Measurements from ENCODE around the gene INAVA. TPM values are rescaled to one million over a fixed set of nuclear protein-coding genes. Genes with fewer than 3 reads are reported as not detected.
"Not testable (repeated sequence)": the region's sequence is repeated elsewhere in the genome, so short reads cannot be mapped to it uniquely, and the experiment has no call there.

INAVA gene
- total RNA-seq, 5 donors from 2014 or later (not counting 1 experiment from before 2014, with no cell fraction given), result 0.09 to 0.62 (median 0.25) TPM; not detected in 1

DNA sequence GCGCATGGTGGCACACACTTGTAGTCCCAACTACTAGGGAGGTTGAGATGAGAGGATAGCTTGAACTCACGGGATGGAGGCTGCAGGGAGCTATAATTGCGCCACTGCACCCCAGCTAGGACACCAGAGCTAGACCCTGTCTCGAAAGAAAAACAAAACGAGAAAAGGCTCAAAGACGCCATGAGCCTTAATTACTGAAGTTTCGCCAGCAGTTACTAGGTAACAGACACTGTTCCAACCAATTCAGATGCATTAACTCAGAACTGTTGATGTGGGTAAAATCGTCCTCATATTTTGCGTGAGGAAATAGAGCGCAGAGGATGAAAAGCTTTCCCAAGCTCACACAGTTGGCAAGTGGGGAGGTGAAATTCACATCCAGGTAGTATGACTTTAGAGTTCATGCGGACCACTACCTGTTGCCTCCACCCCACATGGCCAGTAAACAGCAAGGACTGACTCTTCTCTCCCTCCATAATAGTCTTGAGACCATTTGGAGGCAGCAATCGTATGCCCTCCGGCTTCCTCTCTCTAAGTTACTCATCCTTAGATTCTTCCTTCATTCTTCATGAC lies 40.1 kb downstream of the INAVA start:
- H3K4me3 ChIP-seq (ENCODE audit: control insufficient read depth in 1 of 2, extremely low read depth in 1 of 2, low read length in 1 of 2), result no peak overlapping the region
- H3K36me3 Mint-ChIP-seq, result no peaks in the 10 kb centered on the region
- no peaks in the 10 kb centered on the region for H3K36me3 ChIP-seq (ENCODE audit: control insufficient read depth in 2 of 2, extremely low read depth in 1 of 2, insufficient read depth in 1 of 2, low read length in 1 of 2)
- peaks cover 0 to 4% of the 10 kb centered on the region in 2 donors for H3K27me3 Mint-ChIP-seq
- no peak overlapping the region for H3K4me3 Mint-ChIP-seq
- peaks cover 0 to 6% (median 6%) of the 10 kb centered on the region in 3 donors for H3K4me1 Mint-ChIP-seq
- WGBS (ENCODE audit: insufficient coverage), result 94% methylated on average over 5 of the region's 13 CpGs
- H3K27ac ChIP-seq (ENCODE audit: low read length), result no peak overlapping the region
- peaks cover under 1 to 4% of the 10 kb centered on the region in 2 experiments for H3K4me1 ChIP-seq (ENCODE audit: control insufficient read depth in 1 of 2, extremely low read depth in 1 of 2, insufficient read depth in 2 of 2, low read length in 2 of 2)
- H3K9me3 Mint-ChIP-seq, result no peaks in the 10 kb centered on the region
- no peaks in the 10 kb centered on the region for H3K9me3 ChIP-seq
- no peaks in the 10 kb centered on the region for H3K27me3 ChIP-seq (replicated peaks in 1 of 2; ENCODE audit: control insufficient read depth in 2 of 2, extremely low read depth in 1 of 2, insufficient read depth in 2 of 2, low read length in 1 of 2)
- CTCF ChIA-PET, result no interaction called here
- no peak overlapping the region for H3K27ac Mint-ChIP-seq
- DNase-seq (no peak), ATAC-seq (replicated peaks in 1 of 4) (no peak)
- POLR2A ChIA-PET, result no interaction called here

DNA sequence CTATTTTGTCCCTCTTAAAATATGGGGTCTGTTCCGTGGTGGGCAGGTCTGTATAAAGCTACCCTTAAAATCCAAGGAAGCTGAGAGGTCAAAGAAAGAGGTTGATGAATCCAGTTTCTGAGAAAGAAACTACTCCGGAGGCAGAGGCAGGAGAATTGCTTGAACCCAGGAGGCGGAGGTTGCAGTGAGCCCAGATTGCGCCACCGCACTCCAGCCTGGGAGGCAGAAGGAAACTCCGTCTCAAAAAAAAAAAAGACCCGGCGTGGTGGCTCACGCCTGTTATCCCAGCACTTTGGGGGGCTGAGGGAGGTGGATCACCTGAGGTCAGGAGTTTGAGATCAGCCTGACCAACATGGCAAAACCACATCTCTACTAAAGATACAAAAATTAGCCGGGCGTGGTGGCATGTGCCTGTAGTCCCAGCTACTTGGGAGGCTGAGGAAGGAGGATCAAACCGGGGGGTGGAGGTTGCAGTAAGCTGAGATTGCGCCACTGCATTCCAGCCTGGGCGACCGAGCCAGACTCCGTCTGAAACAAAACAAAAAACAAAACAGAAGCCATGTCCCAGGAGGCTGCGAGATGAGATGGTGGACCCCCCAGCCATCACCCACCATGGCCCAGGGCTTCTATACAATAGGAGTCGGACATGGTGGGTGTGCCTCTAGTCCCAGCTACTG lies 40.7 kb downstream of the INAVA start:
- H3K9me3 ChIP-seq; H3K4me3 ChIP-seq (ENCODE audit: control insufficient read depth in 1 of 2, extremely low read depth in 1 of 2, low read length in 1 of 2); H3K27ac Mint-ChIP-seq; H3K4me1 ChIP-seq (ENCODE audit: control insufficient read depth in 1 of 2, extremely low read depth in 1 of 2, insufficient read depth in 2 of 2, low read length in 2 of 2); CTCF ChIA-PET; H3K36me3 Mint-ChIP-seq; H3K27me3 Mint-ChIP-seq; ATAC-seq (replicated peaks in 1 of 4); DNase-seq; H3K9me3 Mint-ChIP-seq; H3K4me3 Mint-ChIP-seq; H3K4me1 Mint-ChIP-seq; POLR2A ChIA-PET; H3K27me3 ChIP-seq (replicated peaks in 1 of 2; ENCODE audit: control insufficient read depth in 2 of 2, extremely low read depth in 1 of 2, insufficient read depth in 2 of 2, low read length in 1 of 2); H3K27ac ChIP-seq (ENCODE audit: low read length); H3K36me3 ChIP-seq (ENCODE audit: control insufficient read depth in 2 of 2, extremely low read depth in 1 of 2, insufficient read depth in 1 of 2, low read length in 1 of 2): not testable (repeated sequence)
- 97% methylated on average over 4 of the region's 18 CpGs for WGBS (ENCODE audit: insufficient coverage)

DNA sequence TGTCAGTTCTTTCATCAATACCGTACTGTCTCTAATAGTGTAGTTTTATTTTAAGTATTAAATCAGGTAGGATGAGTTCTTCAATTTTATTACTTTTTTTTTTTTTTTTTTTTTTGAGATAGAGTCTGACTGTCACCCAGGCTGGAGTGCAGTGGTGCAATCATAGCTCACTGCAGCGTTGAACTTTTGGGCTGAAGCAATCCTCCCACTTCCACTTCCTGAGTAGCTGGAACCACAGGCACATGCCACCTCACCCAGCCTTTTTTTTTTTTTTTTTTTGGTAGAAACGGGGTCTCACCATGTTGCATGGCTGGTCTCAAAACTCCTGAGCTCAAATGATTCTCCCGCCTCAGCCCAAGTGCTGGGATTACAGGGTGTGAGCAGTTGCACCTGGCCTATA lies 44.3 kb downstream of the INAVA start:
- DNase-seq, result peak in 12 of 35 experiments; percentile 2 to 19 (median 11)
- Histone ChIP-seq H3K36me3 (ENCODE audit: control insufficient read depth in 2 of 2, extremely low read depth in 1 of 2, insufficient read depth in 1 of 2, low read length in 1 of 2) (no peaks in the 10 kb centered on the region), H3K4me1 (ENCODE audit: control insufficient read depth in 1 of 2, extremely low read depth in 1 of 2, insufficient read depth in 2 of 2, low read length in 2 of 2) (peaks cover 0 to 4% of the 10 kb centered on the region in 2 experiments), H3K4me3 (ENCODE audit: control insufficient read depth in 1 of 2, extremely low read depth in 1 of 2, low read length in 1 of 2) (no peak overlapping the region), H3K27ac (ENCODE audit: low read length) (no peak overlapping the region), H3K27me3 (replicated peaks in 1 of 2; ENCODE audit: control insufficient read depth in 2 of 2, extremely low read depth in 1 of 2, insufficient read depth in 2 of 2, low read length in 1 of 2) (no peaks in the 10 kb centered on the region), H3K9me3 (no peaks in the 10 kb centered on the region)
- peaks cover 0 to 7% (median 6%) of the 10 kb centered on the region in 3 donors for H3K4me1 Mint-ChIP-seq
- H3K27me3 Mint-ChIP-seq, result no peaks in the 10 kb centered on the region
- ATAC-seq (replicated peaks in 1 of 4), result peak; percentile 36 to 77 (median 60)
- peaks cover 5 to 15% (median 5%) of the 10 kb centered on the region in 3 donors for H3K9me3 Mint-ChIP-seq
- ChIA-PET POLR2A (interaction anchor here (0.5 to 0.6 kb wide), 5 partner anchors 32 to 325 kb away, joined by 4 to 7 read pairs (median 4); partner anchors contain the start of gene DDX59 (in 1 of the 2)), CTCF (interaction anchor here (0.5 to 0.7 kb wide), 6 partner anchors 18 to 1531 kb away, joined by 3 to 6 read pairs (median 4); no protein-coding TSS in a partner anchor)
- no CpG with 5 or more reads among the region's 4 CpGs for WGBS (ENCODE audit: insufficient coverage)
- H3K27ac Mint-ChIP-seq, result no peak overlapping the region
- H3K4me3 Mint-ChIP-seq, result no peak overlapping the region
- no peaks in the 10 kb centered on the region for H3K36me3 Mint-ChIP-seq

DNA sequence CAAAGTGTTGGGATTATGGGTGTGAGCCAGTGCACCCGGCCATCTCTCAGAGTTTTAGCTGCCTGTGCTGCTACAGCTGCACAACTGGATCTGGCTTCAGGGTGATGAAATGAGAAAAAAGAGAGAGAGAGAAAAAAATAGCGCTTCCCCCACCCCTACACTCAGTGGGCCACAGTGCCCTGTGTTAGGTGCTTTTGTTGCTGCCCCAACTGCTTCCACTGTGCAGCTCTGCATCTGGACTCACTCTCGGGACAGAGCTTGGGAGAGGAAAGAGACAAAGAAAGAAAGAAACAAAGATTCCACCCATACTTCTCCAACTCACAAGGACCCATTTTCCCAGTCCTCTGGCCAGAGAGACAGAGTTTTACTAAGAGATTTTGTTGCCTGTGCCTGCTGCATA lies 50.4 kb downstream of the INAVA start:
- Mint-ChIP-seq H3K4me3 (no peak overlapping the region), H3K36me3 (no peaks in the 10 kb centered on the region), H3K9me3 (peaks cover 5 to 28% (median 5%) of the 10 kb centered on the region in 3 donors), H3K4me1 (peaks cover 0 to 2% (median 0%) of the 10 kb centered on the region in 3 donors), H3K27me3 (peaks cover 3 to 10% of the 10 kb centered on the region in 2 donors), H3K27ac (no peak overlapping the region)
- DNase-seq, result no peak
- Histone ChIP-seq H3K27me3 (replicated peaks in 1 of 2; ENCODE audit: control insufficient read depth in 2 of 2, extremely low read depth in 1 of 2, insufficient read depth in 2 of 2, low read length in 1 of 2) (peaks cover 0 to 11% of the 10 kb centered on the region in 2 experiments), H3K36me3 (ENCODE audit: control insufficient read depth in 2 of 2, extremely low read depth in 1 of 2, insufficient read depth in 1 of 2, low read length in 1 of 2) (no peaks in the 10 kb centered on the region), H3K4me1 (ENCODE audit: control insufficient read depth in 1 of 2, extremely low read depth in 1 of 2, insufficient read depth in 2 of 2, low read length in 2 of 2) (no peaks in the 10 kb centered on the region), H3K4me3 (ENCODE audit: control insufficient read depth in 1 of 2, extremely low read depth in 1 of 2, low read length in 1 of 2) (no peak overlapping the region), H3K9me3 (no peaks in the 10 kb centered on the region), H3K27ac (ENCODE audit: low read length) (no peak overlapping the region)
- WGBS (ENCODE audit: insufficient coverage), result no CpG with 5 or more reads among the region's 3 CpGs
- ChIA-PET POLR2A (no interaction called here), CTCF (no interaction called here)
- ATAC-seq (replicated peaks in 1 of 4), result no peak

DNA sequence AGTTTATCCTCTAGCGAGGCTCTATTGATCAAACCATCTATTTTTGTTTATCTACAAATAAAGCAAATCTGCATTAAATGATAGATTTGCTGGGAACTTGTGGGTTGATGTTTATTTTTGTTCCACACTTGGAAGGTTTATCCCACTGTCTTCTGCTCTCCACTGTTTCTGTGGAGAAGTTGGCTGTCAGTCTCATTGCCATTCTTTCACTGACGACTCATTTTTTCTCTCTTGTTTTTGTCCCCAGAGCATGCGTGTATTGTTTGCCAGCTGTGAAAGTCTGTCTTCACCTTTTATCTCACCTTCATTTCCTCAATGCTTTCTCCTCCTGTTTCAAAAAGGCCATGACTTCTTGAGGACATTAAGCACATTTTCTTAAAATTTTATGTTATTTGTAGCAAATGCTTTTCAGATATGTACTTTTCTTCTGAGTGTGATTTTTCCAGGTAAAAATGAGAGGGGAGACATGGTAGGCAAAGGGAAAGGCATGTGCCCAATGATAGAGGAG lies 52.4 kb downstream of the INAVA start:
- ATAC-seq (replicated peaks in 1 of 4), result no peak
- DNase-seq, result no peak
- Histone ChIP-seq H3K36me3 (ENCODE audit: control insufficient read depth in 2 of 2, extremely low read depth in 1 of 2, insufficient read depth in 1 of 2, low read length in 1 of 2) (no peaks in the 10 kb centered on the region), H3K27me3 (replicated peaks in 1 of 2; ENCODE audit: control insufficient read depth in 2 of 2, extremely low read depth in 1 of 2, insufficient read depth in 2 of 2, low read length in 1 of 2) (peaks cover 0 to 11% of the 10 kb centered on the region in 2 experiments), H3K4me1 (ENCODE audit: control insufficient read depth in 1 of 2, extremely low read depth in 1 of 2, insufficient read depth in 2 of 2, low read length in 2 of 2) (no peaks in the 10 kb centered on the region), H3K9me3 (no peaks in the 10 kb centered on the region), H3K4me3 (ENCODE audit: control insufficient read depth in 1 of 2, extremely low read depth in 1 of 2, low read length in 1 of 2) (no peak overlapping the region), H3K27ac (ENCODE audit: low read length) (no peak overlapping the region)
- Mint-ChIP-seq H3K4me1 (no peaks in the 10 kb centered on the region), H3K36me3 (no peaks in the 10 kb centered on the region), H3K27ac (no peak overlapping the region), H3K27me3 (peaks cover 3 to 10% of the 10 kb centered on the region in 2 donors), H3K4me3 (no peak overlapping the region), H3K9me3 (peaks cover 0 to 16% (median 2%) of the 10 kb centered on the region in 3 donors)
- ChIA-PET CTCF (interaction anchor here in 1 of 2 donors (0.6 kb wide), 1 partner anchor 275 kb away, joined by 5 read pairs; no protein-coding TSS in a partner anchor), POLR2A (no interaction called here)
- WGBS (ENCODE audit: insufficient coverage), result no CpG with 5 or more reads among the region's 3 CpGs

DNA sequence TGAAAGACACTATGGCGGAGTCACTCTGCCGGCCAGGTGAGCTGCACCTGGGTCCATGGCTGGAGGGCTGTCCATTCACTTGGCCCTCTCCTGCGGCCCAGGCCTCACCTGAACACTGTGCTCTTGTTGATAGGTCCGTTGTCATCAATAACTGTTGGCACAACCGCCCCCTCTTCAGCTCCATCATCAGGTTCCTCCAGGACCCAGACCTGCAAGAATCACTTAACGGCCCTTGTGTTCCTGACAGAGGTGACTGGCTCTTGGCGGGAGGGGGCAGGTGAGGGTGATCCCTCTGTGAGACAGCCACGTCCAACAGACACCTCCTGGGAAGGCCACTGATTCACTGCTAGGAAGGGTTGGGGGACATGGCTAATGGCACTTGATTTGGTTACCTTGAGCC lies 54.9 kb downstream of the INAVA start:
- ChIA-PET CTCF (no interaction called here), POLR2A (no interaction called here)
- ATAC-seq (replicated peaks in 1 of 4) (no peak), DNase-seq (no peak)
- Histone ChIP-seq H3K4me1 (ENCODE audit: control insufficient read depth in 1 of 2, extremely low read depth in 1 of 2, insufficient read depth in 2 of 2, low read length in 2 of 2) (no peaks in the 10 kb centered on the region), H3K36me3 (ENCODE audit: control insufficient read depth in 2 of 2, extremely low read depth in 1 of 2, insufficient read depth in 1 of 2, low read length in 1 of 2) (no peaks in the 10 kb centered on the region), H3K27ac (ENCODE audit: low read length) (no peak overlapping the region), H3K9me3 (no peaks in the 10 kb centered on the region), H3K27me3 (replicated peaks in 1 of 2; ENCODE audit: control insufficient read depth in 2 of 2, extremely low read depth in 1 of 2, insufficient read depth in 2 of 2, low read length in 1 of 2) (peaks cover 0 to 11% of the 10 kb centered on the region in 2 experiments), H3K4me3 (ENCODE audit: control insufficient read depth in 1 of 2, extremely low read depth in 1 of 2, low read length in 1 of 2) (no peak overlapping the region)
- Mint-ChIP-seq H3K27me3 (peaks cover 3 to 10% of the 10 kb centered on the region in 2 donors), H3K36me3 (no peaks in the 10 kb centered on the region), H3K4me3 (no peak overlapping the region), H3K4me1 (no peaks in the 10 kb centered on the region), H3K9me3 (peaks cover 0 to 10% (median 0%) of the 10 kb centered on the region in 3 donors), H3K27ac (no peak overlapping the region)
- WGBS (ENCODE audit: insufficient coverage), result 93% methylated on average over 8 of the region's 8 CpGs
